Smooth muscle cell (in vitro differentiated cells): ENCODE data around the gene RIMKLB. TPM values are rescaled to one million over a fixed set of nuclear protein-coding genes. Genes with fewer than 3 reads are reported as not detected.
A peak's percentile ranks its signal among the peaks of the same experiment; 100 is the strongest.

Source experiments
- DNase-seq: peaks from one replicate; lab custom pipeline; 2025; ENCODE audit not compliant: unreplicated experiment; lab: John Stamatoyannopoulos, UW
- H2AFZ ChIP-seq: fragments of 200-600 bp; sonication (generic); 2 replicates; pipeline ENCODE4 v1.6.0; 2016; ENCODE audit warnings: antibody characterized with exemption, low read depth, mild to moderate bottlenecking
- H3F3A ChIP-seq: fragments of 200-600 bp; sonication (generic); 2 replicates; pipeline ENCODE4 v1.6.0; 2017; ENCODE audit warnings: antibody characterized with exemption, low read depth
- H3K27ac ChIP-seq: fragments of 200-600 bp; sonication (generic); 2 replicates; pipeline ENCODE4 v1.5.1; 2016; ENCODE audit warnings: low read depth, mild to moderate bottlenecking
- H3K27me3 ChIP-seq: fragments of 200-600 bp; sonication (generic); 2 replicates; pipeline ENCODE4 v1.6.1; 2016; ENCODE audit warnings: low read depth, mild to moderate bottlenecking
- H3K36me3 ChIP-seq: fragments of 200-600 bp; sonication (generic); 2 replicates; pipeline ENCODE4 v1.5.1; 2016; ENCODE audit warnings: low read depth
- H3K4me1 ChIP-seq: fragments of 200-600 bp; sonication (generic); 2 replicates; pipeline ENCODE4 v1.5.1; 2016; ENCODE audit warnings: low read depth
- H3K4me2 ChIP-seq: fragments of 200-600 bp; sonication (generic); 2 replicates; pipeline ENCODE4 v1.6.0; 2016; ENCODE audit warnings: mild to moderate bottlenecking
- H3K4me3 ChIP-seq: fragments of 200-600 bp; sonication (generic); 2 replicates; pipeline ENCODE4 v1.5.1; 2016; ENCODE audit warnings: mild to moderate bottlenecking
- H3K79me2 ChIP-seq: fragments of 200-600 bp; sonication (generic); 2 replicates; pipeline ENCODE4 v1.6.0; 2016; ENCODE audit warnings: low read depth, mild to moderate bottlenecking
- H3K9ac ChIP-seq: fragments of 200-600 bp; sonication (generic); 2 replicates; pipeline ENCODE4 v1.6.0; 2016; ENCODE audit warnings: low read depth
- H3K9me3 ChIP-seq: fragments of 200-600 bp; sonication (generic); replicated peaks from 2 replicates; pipeline ENCODE4 v1.5.1; 2016; ENCODE audit warnings: low read depth
- H4K20me1 ChIP-seq: fragments of 200-600 bp; sonication (generic); 2 replicates; pipeline ENCODE4 v1.6.0; 2016; ENCODE audit warnings: low read depth
- CTCF ChIP-seq: fragments of 200-600 bp; sonication (generic); IDR thresholded peaks from 2 replicates; pipeline ENCODE4 v1.5.1; 2017; ENCODE audit warnings: borderline replicate concordance, mild to moderate bottlenecking, antibody characterized with exemption; ENCODE audit not compliant: insufficient read depth, poor library complexity, severe bottlenecking
- WGBS: methylation state at CpG from one replicate; pipeline ENCODE4 v1.1.7; 2016; ENCODE audit warnings: low lambda C conversion rate; 5-methylcytosine and 5-hydroxymethylcytosine counted together
- polyA plus RNA-seq: library from polyadenylated mRNA; unstranded; fragments of >200 nt; fragmentation: Nextera tagmentation; extraction: Ambion mirVana; gene quantifications from 2 replicates; pipeline ENCODE4 v1.2.1, GENCODE V29; 2016
- total RNA-seq: library from RNA; depleted of rRNA; stranded (reverse); fragments of >200 nt; gene quantifications from 2 replicates; pipeline ENCODE4 v1.2.3, GENCODE V29; 2014

Gene RIMKLB
- total and polyA plus RNA-seq, 2 experiments from 2014 or later, result 11.9 to 32.1 TPM

GRCh38 chr12:8828257-8829124 lies 130.7 kb downstream of the RIMKLB start:
- DNase-seq, result no peak
- H4K20me1 ChIP-seq, result no peaks in the 10 kb centered on the region
- peaks cover 3% of the 10 kb centered on the region for H3K4me1 ChIP-seq
- peak overlapping the region; percentile 55 for H3K27ac ChIP-seq
- TF ChIP-seq CTCF, result no peak
- H3K4me3 ChIP-seq, result no peak overlapping the region
- H3K4me2 ChIP-seq, result peak overlapping the region; percentile 6
- H3K9ac ChIP-seq, result no peak overlapping the region
- no peaks in the 10 kb centered on the region for H3K27me3 ChIP-seq
- H3K36me3 ChIP-seq, result no peaks in the 10 kb centered on the region
- 55% methylated on average over 9 of the region's 9 CpGs for WGBS
- H2AFZ ChIP-seq, result peak overlapping the region; percentile 49
- H3K9me3 ChIP-seq, result no peaks in the 10 kb centered on the region
- H3F3A ChIP-seq, result no peaks in the 10 kb centered on the region
- H3K79me2 ChIP-seq, result no peaks in the 10 kb centered on the region

- H3K4me2 ChIP-seq, result peak overlapping the region; percentile 6
- H3K9ac ChIP-seq, result no peak overlapping the region
- H3K4me1 ChIP-seq, result peaks cover 3% of the 10 kb centered on the region
- H2AFZ ChIP-seq, result peak overlapping the region; percentile 49
- no peak for TF ChIP-seq CTCF
- H3K9me3 ChIP-seq, result no peaks in the 10 kb centered on the region
- no peak overlapping the region for H3K4me3 ChIP-seq
- no peaks in the 10 kb centered on the region for H3K27me3 ChIP-seq
- no peaks in the 10 kb centered on the region for H3F3A ChIP-seq
- 61% methylated on average over 5 of the region's 5 CpGs for WGBS
- H3K27ac ChIP-seq, result peak overlapping the region; percentile 55
- no peaks in the 10 kb centered on the region for H4K20me1 ChIP-seq
- no peak for DNase-seq
- H3K79me2 ChIP-seq, result no peaks in the 10 kb centered on the region
- no peaks in the 10 kb centered on the region for H3K36me3 ChIP-seq
Observed at GRCh38 chr12:8829125-8829518, 131.3 kb downstream of the RIMKLB start.

- 95% methylated on average over 7 of the region's 7 CpGs for whole genome bisulfite sequencing
- H3F3A ChIP-seq, result no peaks in the 10 kb centered on the region
- H3K36me3 ChIP-seq, result no peaks in the 10 kb centered on the region
- no peak overlapping the region for H3K27ac ChIP-seq
- H3K9me3 ChIP-seq, result no peaks in the 10 kb centered on the region
- TF ChIP-seq CTCF, result no peak
- no peaks in the 10 kb centered on the region for H4K20me1 ChIP-seq
- no peak overlapping the region for H3K9ac ChIP-seq
- DNase-seq, result no peak
- no peak overlapping the region for H3K4me3 ChIP-seq
- H3K4me2 ChIP-seq, result no peak overlapping the region
- H3K4me1 ChIP-seq, result peaks cover 6% of the 10 kb centered on the region
- no peaks in the 10 kb centered on the region for H3K27me3 ChIP-seq
- H2AFZ ChIP-seq, result no peak overlapping the region
- H3K79me2 ChIP-seq, result no peaks in the 10 kb centered on the region
Observed at GRCh38 chr12:8829621-8830020, 131.8 kb downstream of the RIMKLB start.

- no peaks in the 10 kb centered on the region for H4K20me1 ChIP-seq
- H3K4me3 ChIP-seq, result no peak overlapping the region
- H3K4me1 ChIP-seq, result peaks cover 6% of the 10 kb centered on the region
- 70% methylated on average over 9 of the region's 9 CpGs for WGBS
- no peak overlapping the region for H3K27ac ChIP-seq
- no peak overlapping the region for H2AFZ ChIP-seq
- no peaks in the 10 kb centered on the region for H3K9me3 ChIP-seq
- H3K27me3 ChIP-seq, result no peaks in the 10 kb centered on the region
- no peaks in the 10 kb centered on the region for H3K79me2 ChIP-seq
- no peaks in the 10 kb centered on the region for H3K36me3 ChIP-seq
- TF ChIP-seq CTCF, result no peak
- no peak overlapping the region for H3K4me2 ChIP-seq
- no peaks in the 10 kb centered on the region for H3F3A ChIP-seq
- no peak for DNase-seq
- H3K9ac ChIP-seq, result no peak overlapping the region
Observed at GRCh38 chr12:8831116-8831515, 133.3 kb downstream of the RIMKLB start.
